Measurements from ENCODE around the gene DNAJC1. TPM values are rescaled to one million over a fixed set of nuclear protein-coding genes. Genes with fewer than 3 reads are reported as not detected.

The DNAJC1 gene
- total and polyA plus RNA-seq, 2 donors (not counting 3 experiments of a cell fraction or from before 2014, with no cell fraction given), result 11.2 to 19.7 TPM

DNA sequence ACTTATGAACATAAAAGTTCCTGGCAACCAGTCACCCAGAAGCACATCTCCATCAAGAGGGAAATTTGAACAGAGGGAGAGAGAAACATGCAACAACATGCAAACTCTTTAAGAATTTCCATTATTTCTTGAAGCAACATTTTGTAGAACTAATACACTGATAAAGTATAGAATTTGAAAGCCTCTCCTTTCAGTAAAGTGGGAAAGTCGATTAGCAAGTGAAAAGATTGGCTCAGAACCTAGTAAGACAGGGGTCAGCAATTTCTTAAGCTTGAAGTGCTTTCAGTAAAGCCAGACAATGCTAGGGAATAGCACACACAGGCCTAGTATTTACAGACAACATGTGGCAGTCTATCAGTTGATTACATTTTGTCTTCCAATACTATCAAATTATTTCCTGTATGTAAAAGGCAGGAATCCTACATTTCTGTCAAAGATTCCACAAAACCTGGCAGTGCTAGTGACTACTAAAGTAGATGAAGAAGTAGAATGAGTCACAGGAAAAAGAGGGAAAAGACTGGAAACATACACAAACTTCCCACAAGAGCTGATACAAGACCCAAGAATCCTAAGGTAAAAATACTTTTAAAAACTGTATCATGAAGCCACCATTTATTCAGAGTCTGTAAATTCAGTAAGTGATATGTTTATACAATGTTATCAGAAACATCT lies 25.2 kb downstream of the DNAJC1 start:
- intact Hi-C loops (cut with micrococcal nuclease), result no loop called here
- no peaks in the 10 kb centered on the region for H4K20me1 ChIP-seq (replicated peaks; ENCODE audit: control insufficient read depth, extremely low read depth, insufficient read depth, low read length)
- no peak overlapping the region for H3K27ac ChIP-seq (ENCODE audit: insufficient read depth, low read depth, low read length)
- no peaks in the 10 kb centered on the region for H3K27me3 ChIP-seq (ENCODE audit: control insufficient read depth in 2 of 2, insufficient read depth in 2 of 2, low read length in 2 of 2)
- ChIA-PET POLR2A (no interaction called here), CTCF (interaction anchor here (0.6 to 1.8 kb wide), 4 partner anchors 25 to 1010 kb away, joined by 3 to 5 read pairs (median 4); no protein-coding TSS in a partner anchor)
- H2AFZ ChIP-seq (ENCODE audit: low read depth, low read length), result no peak overlapping the region
- H3K4me2 ChIP-seq (ENCODE audit: insufficient read depth, low read length), result peak overlapping the region; percentile 65
- FAIRE-seq (peak; percentile 88), DNase-seq (ENCODE audit: low read depth, low spot score) (peak; percentile 74)
- H3K79me2 ChIP-seq (ENCODE audit: control insufficient read depth, insufficient read depth, low read length), result peaks cover 15% of the 10 kb centered on the region
- peaks cover 12% of the 10 kb centered on the region for H3K4me1 ChIP-seq (ENCODE audit: control insufficient read depth, extremely low read depth, insufficient read depth, low read length)
- H3K9ac ChIP-seq (replicated peaks; ENCODE audit: extremely low read depth, insufficient read depth, low read length), result no peak overlapping the region
- TF ChIP-seq, protein P1, sequence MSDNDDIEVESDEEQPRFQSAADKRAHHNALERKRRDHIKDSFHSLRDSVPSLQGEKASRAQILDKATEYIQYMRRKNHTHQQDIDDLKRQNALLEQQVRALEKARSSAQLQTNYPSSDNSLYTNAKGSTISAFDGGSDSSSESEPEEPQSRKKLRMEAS (IDR thresholded peaks at IDR 0.05; ENCODE audit: insufficient read depth, insufficient read length), result no peak
- TF ChIP-seq GATA2 (IDR thresholded peaks at IDR 0.05; ENCODE audit: insufficient read depth, insufficient read length, low read depth, low read length) (peak; percentile 25), EZH2 (IDR thresholded peaks at IDR 0.05; ENCODE audit: borderline replicate concordance, low read depth, low read length, severe bottlenecking) (no peak), POLR2AphosphoS5 (IDR thresholded peaks at IDR 0.05; ENCODE audit: insufficient read depth, low read depth, low read length) (no peak), JUN (IDR thresholded peaks at IDR 0.05; ENCODE audit: borderline replicate concordance, insufficient read depth, insufficient read length, low read depth) (no peak), POLR2A (IDR thresholded peaks at IDR 0.05; ENCODE audit: low read depth, low read length) (no peak), MYC (IDR thresholded peaks at IDR 0.05; ENCODE audit: low read depth, low read length) (no peak), FOS (IDR thresholded peaks at IDR 0.05; ENCODE audit: borderline replicate concordance, insufficient read depth, low read length) (peak; percentile 35)
- TF ChIP-seq, protein P2, sequence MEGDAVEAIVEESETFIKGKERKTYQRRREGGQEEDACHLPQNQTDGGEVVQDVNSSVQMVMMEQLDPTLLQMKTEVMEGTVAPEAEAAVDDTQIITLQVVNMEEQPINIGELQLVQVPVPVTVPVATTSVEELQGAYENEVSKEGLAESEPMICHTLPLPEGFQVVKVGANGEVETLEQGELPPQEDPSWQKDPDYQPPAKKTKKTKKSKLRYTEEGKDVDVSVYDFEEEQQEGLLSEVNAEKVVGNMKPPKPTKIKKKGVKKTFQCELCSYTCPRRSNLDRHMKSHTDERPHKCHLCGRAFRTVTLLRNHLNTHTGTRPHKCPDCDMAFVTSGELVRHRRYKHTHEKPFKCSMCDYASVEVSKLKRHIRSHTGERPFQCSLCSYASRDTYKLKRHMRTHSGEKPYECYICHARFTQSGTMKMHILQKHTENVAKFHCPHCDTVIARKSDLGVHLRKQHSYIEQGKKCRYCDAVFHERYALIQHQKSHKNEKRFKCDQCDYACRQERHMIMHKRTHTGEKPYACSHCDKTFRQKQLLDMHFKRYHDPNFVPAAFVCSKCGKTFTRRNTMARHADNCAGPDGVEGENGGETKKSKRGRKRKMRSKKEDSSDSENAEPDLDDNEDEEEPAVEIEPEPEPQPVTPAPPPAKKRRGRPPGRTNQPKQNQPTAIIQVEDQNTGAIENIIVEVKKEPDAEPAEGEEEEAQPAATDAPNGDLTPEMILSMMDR (IDR thresholded peaks at IDR 0.05; ENCODE audit: extremely low read depth in 1 of 2, insufficient read depth in 1 of 2, low read depth in 1 of 2, low read length in 2 of 2), result no peak
- no peaks in the 10 kb centered on the region for H3K9me1 ChIP-seq (replicated peaks; ENCODE audit: control insufficient read depth, extremely low read depth, insufficient read depth, low read length)
- BruUV-seq (replicated peaks), result no TSS peak
- H3K36me3 ChIP-seq (ENCODE audit: control insufficient read depth in 2 of 2, extremely low read depth in 1 of 2, insufficient read depth in 2 of 2, low read length in 2 of 2), result no peaks in the 10 kb centered on the region
- dilution Hi-C loops (cut with MboI; ENCODE audit: extremely low pct_ligation_motif_present, low sequenced_read_pairs), result no loop called here
- H3K9me3 ChIP-seq (replicated peaks; ENCODE audit: control insufficient read depth, insufficient read depth, low read length), result no peaks in the 10 kb centered on the region
- no peak overlapping the region for H3K4me3 ChIP-seq (replicated peaks in 1 of 3; ENCODE audit: insufficient read depth in 1 of 3, low read depth in 1 of 3, low read length in 3 of 3)

Data from endothelial cell of umbilical vein (primary cell).